Measurements from ENCODE around the gene B3GALT5.
"Not testable (repeated sequence)": the region's sequence is repeated elsewhere in the genome, so short reads cannot be mapped to it uniquely, and the experiment has no call there.

Gene B3GALT5

GRCh38 chr21:39669485-39669884 is 56.7 kb downstream of the B3GALT5 start:
- DNase-seq, result no peak

- no peak for DNase-seq
Measured at GRCh38 chr21:39669976-39670661, 57.4 kb downstream of the B3GALT5 start.

- no peak for DNase-seq
Measured at GRCh38 chr21:39670701-39671100, 58.0 kb downstream of the B3GALT5 start.

GRCh38 chr21:39671986-39672385 is 59.2 kb downstream of the B3GALT5 start:
- DNase-seq, result no peak

GRCh38 chr21:39673163-39673562 is 60.4 kb downstream of the B3GALT5 start:
- no peak for DNase-seq

- no peak for DNase-seq
Measured at GRCh38 chr21:39673736-39674135, 61.0 kb downstream of the B3GALT5 start.

- no peak for DNase-seq
Measured at GRCh38 chr21:39674801-39675200, 62.1 kb downstream of the B3GALT5 start.

GRCh38 chr21:39675590-39675989 is 62.9 kb downstream of the B3GALT5 start:
- DNase-seq, result no peak

- no peak for DNase-seq
Measured at GRCh38 chr21:39675993-39676661, 63.4 kb downstream of the B3GALT5 start.

- DNase-seq, result no peak
Measured at GRCh38 chr21:39680216-39680615, 67.5 kb downstream of the B3GALT5 start.

- no peak for DNase-seq
Measured at GRCh38 chr21:39681257-39681656, 68.5 kb downstream of the B3GALT5 start.

- no peak for DNase-seq
Measured at GRCh38 chr21:39681845-39682244, 69.1 kb downstream of the B3GALT5 start.

- no peak for DNase-seq
Measured at GRCh38 chr21:39685236-39685635, 72.5 kb downstream of the B3GALT5 start.

- no peak for DNase-seq
Measured at GRCh38 chr21:39685991-39686390, 73.3 kb downstream of the B3GALT5 start.

GRCh38 chr21:39686646-39687468 is 74.1 kb downstream of the B3GALT5 start:
- DNase-seq, result no peak

GRCh38 chr21:39688010-39688409 is 75.3 kb downstream of the B3GALT5 start:
- DNase-seq, result no peak

- not testable (repeated sequence) for DNase-seq
Measured at GRCh38 chr21:39689860-39690259, 77.1 kb downstream of the B3GALT5 start.

GRCh38 chr21:39690454-39690853 is 77.7 kb downstream of the B3GALT5 start:
- no peak for DNase-seq

- DNase-seq, result no peak
Measured at GRCh38 chr21:39694750-39695149, 82.0 kb downstream of the B3GALT5 start.

- DNase-seq, result no peak
Measured at GRCh38 chr21:39696196-39696595, 83.5 kb downstream of the B3GALT5 start.

- no peak for DNase-seq
Measured at GRCh38 chr21:39696618-39697017, 83.9 kb downstream of the B3GALT5 start.

- no peak for DNase-seq
Measured at GRCh38 chr21:39700318-39700717, 87.6 kb downstream of the B3GALT5 start.

GRCh38 chr21:39703578-39703977 is 90.8 kb downstream of the B3GALT5 start:
- DNase-seq, result no peak

- no peak for DNase-seq
Measured at GRCh38 chr21:39705849-39706248, 93.1 kb downstream of the B3GALT5 start.
